GM12873 (cell line): ENCODE data around the gene IQUB.

ENCODE experiments used
- CTCF ChIP-seq: IDR thresholded peaks from 2 replicates; pipeline ENCODE4 v1.5.1; 2012; ENCODE audit warnings: low read depth, mild to moderate bottlenecking, moderate library complexity, low read length, control low read depth; ENCODE audit not compliant: insufficient read depth; ENCODE audit errors: missing control alignments

Gene IQUB

GRCh38 chr7:123571684-123572083, 37.3 kb upstream of the IQUB start:
- no peak for TF ChIP-seq CTCF

GRCh38 chr7:123571187-123571586, 36.8 kb upstream of the IQUB start:
- TF ChIP-seq CTCF: no peak

- TF ChIP-seq CTCF: no peak
Measured at GRCh38 chr7:123570390-123571182, 36.2 kb upstream of the IQUB start.

- no peak for TF ChIP-seq CTCF
Measured at GRCh38 chr7:123569352-123570010, 35.1 kb upstream of the IQUB start.

- no peak for TF ChIP-seq CTCF
Measured at GRCh38 chr7:123562121-123562520, 27.7 kb upstream of the IQUB start.

GRCh38 chr7:123558289-123558874, 24.0 kb upstream of the IQUB start:
- no peak for TF ChIP-seq CTCF
